ENCODE measurements around the gene PAGE3. TPM values are rescaled to one million over a fixed set of nuclear protein-coding genes. Genes with fewer than 3 reads are reported as not detected.

The PAGE3 gene
- total and polyA plus RNA-seq, 2 of the 13 experiments (the other 11 are each of a cell fraction or from before 2014, with no cell fraction given), result not detected

GRCh38 chrX:55220119-55220794, 44.5 kb downstream of the PAGE3 start, which contains the start of gene PAGE5:
PAGE5 (plus strand) TSS chrX:55220346; CDS start chrX:55221383, 1,037 bp downstream.
- intact Hi-C loops (cut with micrococcal nuclease; ENCODE audit: unreplicated experiment), result no loop called here
- BruUV-seq (replicated peaks), result no TSS peak
- no peak for DNase-seq (ENCODE audit: low spot score)
- Histone ChIP-seq H3K4me3 (replicated peaks in 1 of 3; ENCODE audit: insufficient read depth in 1 of 3, low read depth in 2 of 3, low read length in 3 of 3) (no peak within 1 kb of the TSS), H3K36me3 (replicated peaks in 1 of 2; ENCODE audit: control insufficient read depth in 1 of 2, insufficient read depth in 2 of 2, low read length in 2 of 2) (no peaks in the 10 kb centered on the region), H3K79me2 (ENCODE audit: insufficient read depth, low read length) (no peaks in the 10 kb centered on the region), H3K4me1 (ENCODE audit: insufficient read depth, low read length) (no peaks in the 10 kb centered on the region), H3K4me2 (ENCODE audit: low read depth, low read length) (no peak within 1 kb of the TSS), H2AFZ (ENCODE audit: low read length) (no peak within 1 kb of the TSS), H3K27ac (ENCODE audit: extremely low read length, insufficient read depth, low read length) (no peak within 1 kb of the TSS), H3K9ac (ENCODE audit: insufficient read depth, low read depth, low read length) (no peak within 1 kb of the TSS), H4K20me1 (ENCODE audit: insufficient read depth, low read length) (no peaks in the 10 kb centered on the region), H3K9me3 (ENCODE audit: low read length) (no peaks in the 10 kb centered on the region), H3K27me3 (ENCODE audit: control insufficient read depth in 1 of 2, insufficient read depth in 2 of 2, low read length in 2 of 2) (no peaks in the 10 kb centered on the region)
- POLR2A ChIA-PET, result no interaction called here
- no peak for ATAC-seq
- in situ Hi-C loops (cut with HindIII; ENCODE audit: extremely low pct_ligation_motif_present, low pct_unique_long_range_greater_than_20kb), result no loop called here
- CTCF ChIA-PET (ENCODE audit: low intra/inter-chr PET ratio, low total read pairs), result no interaction called here
- FAIRE-seq, result no peak
- TF ChIP-seq ZNF782 (CRISPR knock-in tag; IDR thresholded peaks at IDR 0.05; ENCODE audit: borderline replicate concordance) (no peak), HMGXB3 (CRISPR knock-in tag; IDR thresholded peaks at IDR 0.05; ENCODE audit: borderline replicate concordance) (no peak), UBTF (CRISPR knock-in tag; IDR thresholded peaks at IDR 0.05) (no peak), ZNF7 (CRISPR knock-in tag; IDR thresholded peaks at IDR 0.05) (no peak), ZNF510 (CRISPR knock-in tag; IDR thresholded peaks at IDR 0.05; ENCODE audit: low read depth) (no peak), THAP7 (CRISPR knock-in tag; IDR thresholded peaks at IDR 0.05) (no peak), ZUFSP (CRISPR knock-in tag; IDR thresholded peaks at IDR 0.05; ENCODE audit: borderline replicate concordance) (no peak)
- 61% methylated on average over 21 of the region's 30 CpGs for WGBS (ENCODE audit: low lambda C conversion rate)
